SH-SY5Y (cell line): ENCODE results near the gene ELP1.

ENCODE experiments used
- GATA2 ChIP-seq: IDR thresholded peaks from 2 replicates; pipeline ENCODE4 v1.6.1; 2011; ENCODE audit warnings: mild to moderate bottlenecking, low read depth, low read length
- GATA3 ChIP-seq: IDR thresholded peaks from 2 replicates; pipeline ENCODE4 v1.6.1; 2011; ENCODE audit warnings: low read depth, mild to moderate bottlenecking, low read length, moderate library complexity

DNA sequence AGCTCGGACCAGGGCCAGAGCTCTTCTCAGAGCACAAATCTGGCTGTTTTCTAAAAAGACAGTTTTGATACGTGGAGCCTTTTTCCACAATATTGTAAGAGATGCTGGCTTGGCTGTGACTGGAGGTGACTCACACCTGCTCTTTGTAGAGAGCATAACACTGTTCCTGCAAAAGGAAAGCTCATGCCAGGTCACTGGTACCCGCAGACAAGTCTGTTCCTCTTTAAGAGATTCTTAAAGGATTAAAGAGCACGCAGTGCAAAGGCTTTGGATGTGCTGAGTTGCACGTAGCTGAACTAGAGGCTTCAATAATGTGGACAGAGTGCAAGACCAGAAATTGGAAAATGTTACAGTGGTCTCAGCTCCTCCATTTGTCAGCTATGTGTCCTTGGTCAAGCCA is 97.1 kb downstream of the ELP1 start:
- TF ChIP-seq GATA3 (no peak), GATA2 (no peak)
